Measurements from ENCODE around the gene HTN1.
"Not testable (repeated sequence)": the region's sequence is repeated elsewhere in the genome, so short reads cannot be mapped to it uniquely, and the experiment has no call there.

The HTN1 gene

DNA sequence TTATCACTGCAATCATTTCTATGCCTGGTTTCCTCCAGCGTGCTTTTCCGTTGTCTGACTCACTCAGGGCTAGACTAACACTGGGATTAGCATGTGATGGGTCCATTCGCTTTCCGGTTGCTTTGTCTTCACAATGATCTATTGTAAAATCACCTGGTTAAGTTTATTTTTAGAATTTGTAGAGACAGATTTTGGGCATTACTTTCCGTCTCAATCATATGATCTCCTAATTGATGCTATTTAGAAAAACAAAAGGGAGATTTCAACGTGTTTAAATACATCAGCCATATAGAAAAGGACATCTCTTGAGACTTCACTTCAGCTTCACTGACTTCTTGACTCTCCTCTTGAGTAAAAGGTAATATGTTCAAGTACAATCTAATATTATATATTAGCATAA lies at the start of gene HTN1:
HTN1 (plus strand) TSS at position 301 of the 400 bp plus-strand sequence. CDS start 2,639 bp downstream, outside the sequence.
- not testable (repeated sequence) for DNase-seq (ENCODE audit: low read depth, low spot score)

DNA sequence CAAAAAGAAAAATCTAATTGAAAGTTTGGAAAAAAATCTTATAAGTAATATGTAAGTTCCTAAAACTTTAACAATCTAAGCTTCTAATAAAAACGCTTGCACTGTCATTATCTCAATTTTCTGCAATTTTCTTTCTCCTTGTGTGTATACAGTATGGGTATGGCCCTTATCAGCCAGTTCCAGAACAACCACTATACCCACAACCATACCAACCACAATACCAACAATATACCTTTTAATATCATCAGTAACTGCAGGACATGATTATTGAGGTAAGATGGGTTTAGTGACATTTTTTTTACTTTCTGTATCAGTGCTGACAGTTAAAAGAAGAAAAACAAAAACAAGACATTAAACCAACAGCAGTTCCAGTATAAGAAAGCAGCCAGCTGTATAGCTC lies 49.5 kb upstream of the HTN1 start:
- DNase-seq (ENCODE audit: low read depth, low spot score) = no peak

DNA sequence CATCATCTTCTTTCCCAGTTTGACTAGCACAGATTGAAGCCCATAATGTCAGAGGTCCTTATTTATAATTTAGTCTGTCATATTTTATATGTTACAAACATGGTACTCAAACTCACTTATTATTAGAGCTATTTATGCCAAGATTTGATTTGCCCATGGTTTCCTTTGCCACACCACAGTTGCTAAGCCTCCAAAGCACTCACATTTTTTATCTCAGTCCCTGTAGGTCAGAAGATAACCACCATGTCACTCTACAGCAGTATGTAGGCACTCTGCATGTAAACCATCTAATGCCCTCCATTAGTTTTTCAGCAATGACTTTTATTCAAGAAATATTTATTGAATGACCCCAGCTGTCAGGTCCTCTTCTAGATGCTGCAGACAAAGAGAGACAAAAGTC lies 47.7 kb upstream of the HTN1 start:
- no peak for DNase-seq (ENCODE audit: low read depth, low spot score)

DNA sequence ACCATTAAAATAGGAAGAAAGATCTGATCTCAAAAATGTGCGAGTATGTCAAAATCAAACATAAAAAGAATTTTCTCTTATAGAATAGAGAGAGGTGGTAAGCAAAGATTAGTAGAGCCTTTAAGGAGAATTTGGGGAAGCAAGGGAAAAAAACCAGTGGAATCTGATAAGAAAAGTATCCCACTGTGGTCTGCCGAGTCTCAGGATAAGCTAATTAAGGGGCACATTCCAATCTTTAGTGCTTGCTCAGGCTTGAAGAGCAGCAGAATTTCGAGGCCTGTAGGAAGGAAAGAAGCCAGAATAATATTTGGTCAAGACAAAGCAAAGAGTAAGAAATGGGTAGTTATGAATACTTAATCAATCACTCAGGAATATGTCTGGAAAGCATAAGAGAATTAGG lies 41.5 kb upstream of the HTN1 start:
- no peak for DNase-seq (ENCODE audit: low read depth, low spot score)

DNA sequence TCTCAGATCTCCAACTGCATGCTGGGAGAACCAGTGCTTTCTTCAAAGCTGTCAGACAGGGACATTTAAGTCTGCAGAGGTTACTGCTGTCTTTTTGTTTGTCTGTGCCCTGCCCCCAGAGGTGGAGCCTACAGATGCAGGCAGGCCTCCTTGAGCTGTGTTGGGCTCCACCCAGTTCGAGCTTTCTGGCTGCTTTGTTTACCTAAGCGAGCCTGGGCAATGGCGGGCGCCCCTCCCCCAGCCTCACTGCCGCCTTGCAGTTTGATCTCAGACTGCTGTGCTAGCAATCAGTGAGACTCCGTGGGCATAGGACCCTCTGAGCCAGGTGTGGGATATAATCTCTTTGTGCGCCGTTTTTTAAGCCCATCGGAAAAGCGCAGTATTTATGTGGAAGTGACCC lies 31.2 kb upstream of the HTN1 start:
- not testable (repeated sequence) for DNase-seq (ENCODE audit: low read depth, low spot score)

DNA sequence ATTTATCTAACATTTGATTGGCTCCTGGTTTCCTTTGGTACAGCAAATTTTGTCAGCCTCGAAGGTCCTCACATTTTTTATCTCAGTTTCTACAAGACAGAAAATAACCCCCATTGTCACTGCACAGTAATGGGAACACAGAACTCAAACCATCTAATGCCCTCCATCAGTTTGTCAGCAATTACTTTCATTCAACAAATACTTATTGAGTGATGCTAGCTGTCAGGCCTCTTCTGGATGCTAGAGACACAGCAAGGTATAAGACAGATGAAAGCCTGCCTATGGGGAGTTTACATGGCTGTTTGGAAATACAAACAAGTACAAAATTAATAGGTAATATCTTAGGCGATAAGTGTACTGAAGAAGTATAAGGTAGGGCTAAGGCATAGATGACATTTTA lies 27.0 kb upstream of the HTN1 start:
- no peak for DNase-seq (ENCODE audit: low read depth, low spot score)

DNA sequence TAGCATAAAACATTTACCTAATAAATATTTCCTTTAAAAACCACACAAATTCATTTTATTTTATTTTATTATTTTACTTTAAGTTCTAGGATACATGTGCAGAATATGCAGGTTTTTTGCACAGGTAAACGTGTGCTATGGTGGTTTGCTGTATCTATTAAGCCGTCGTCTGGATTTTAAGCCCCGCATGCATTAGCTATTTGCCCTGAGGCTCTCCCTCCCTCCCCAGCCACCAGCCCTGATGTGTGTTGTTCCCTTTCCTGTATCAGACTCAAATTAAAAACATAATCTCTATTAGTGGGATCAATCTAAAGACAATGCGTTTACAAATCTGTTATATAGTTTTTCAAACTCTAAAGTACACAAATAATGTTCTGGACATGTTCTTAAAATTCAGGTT lies 23.2 kb upstream of the HTN1 start:
- DNase-seq (ENCODE audit: low read depth, low spot score) = no peak

DNA sequence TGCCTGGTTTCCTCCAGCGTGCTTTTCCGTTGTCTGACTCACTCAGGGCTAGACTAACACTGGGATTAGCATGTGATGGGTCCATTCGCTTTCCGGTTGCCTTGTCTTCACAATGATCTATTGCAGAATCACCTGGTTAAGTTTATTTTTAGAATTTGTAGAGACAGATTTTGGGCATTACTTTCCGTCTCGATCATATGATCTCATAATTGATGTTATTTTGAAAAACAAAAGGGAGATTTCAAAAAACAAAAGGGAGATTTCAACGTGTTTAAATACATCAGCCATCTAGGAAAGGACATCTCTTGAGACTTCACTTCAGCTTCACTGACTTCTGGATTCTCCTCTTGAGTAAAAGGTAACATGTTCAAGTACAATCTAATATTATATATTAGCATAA lies 22.1 kb upstream of the HTN1 start, which contains the start of gene HTN3:
HTN3 (plus strand) TSS at position 301 of the 400 bp plus-strand sequence. CDS start 2,282 bp downstream, outside the sequence.
- not testable (repeated sequence) for DNase-seq (ENCODE audit: low read depth, low spot score)

DNA sequence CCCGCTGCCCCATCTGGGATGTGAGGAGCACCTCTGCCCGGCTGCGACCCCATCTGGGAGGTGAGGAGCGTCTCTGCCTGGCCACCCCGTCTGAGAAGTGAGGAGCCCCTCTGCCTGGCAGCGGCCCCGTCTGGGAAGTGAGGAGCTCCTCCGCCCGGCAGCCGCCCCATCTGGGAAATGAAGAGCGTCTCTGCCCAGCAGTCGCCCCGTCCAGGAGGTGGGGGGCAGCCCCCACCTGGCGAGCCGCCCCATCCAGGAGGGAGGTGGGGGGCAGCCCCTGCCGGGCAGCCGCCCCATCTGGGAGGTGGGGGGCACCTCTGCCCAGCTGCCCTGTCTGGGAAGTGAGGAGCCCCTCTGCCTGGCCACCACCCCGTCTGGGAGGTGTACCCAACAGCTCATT lies 12.7 kb upstream of the HTN1 start:
- DNase-seq (ENCODE audit: low read depth, low spot score) = not testable (repeated sequence)

DNA sequence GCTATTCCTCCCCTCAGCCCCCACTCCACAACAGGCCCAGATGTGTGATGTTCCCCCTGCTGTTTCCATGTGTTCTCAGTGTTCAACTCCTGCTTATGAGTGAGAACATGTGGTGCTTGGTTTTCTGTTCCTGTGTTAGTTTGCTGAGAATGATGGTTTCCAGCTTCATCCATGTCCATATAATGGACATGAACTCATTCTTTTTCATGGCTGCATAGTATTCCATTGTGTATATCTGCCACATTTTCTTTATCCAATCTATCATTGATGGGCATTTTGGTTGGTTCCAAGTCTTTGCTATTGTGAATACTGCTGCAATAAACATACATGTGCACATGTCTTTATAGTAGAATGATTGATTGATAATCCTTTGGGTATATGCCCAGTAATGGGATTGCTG lies 10.3 kb upstream of the HTN1 start:
- not testable (repeated sequence) for DNase-seq (ENCODE audit: low read depth, low spot score)

DNA sequence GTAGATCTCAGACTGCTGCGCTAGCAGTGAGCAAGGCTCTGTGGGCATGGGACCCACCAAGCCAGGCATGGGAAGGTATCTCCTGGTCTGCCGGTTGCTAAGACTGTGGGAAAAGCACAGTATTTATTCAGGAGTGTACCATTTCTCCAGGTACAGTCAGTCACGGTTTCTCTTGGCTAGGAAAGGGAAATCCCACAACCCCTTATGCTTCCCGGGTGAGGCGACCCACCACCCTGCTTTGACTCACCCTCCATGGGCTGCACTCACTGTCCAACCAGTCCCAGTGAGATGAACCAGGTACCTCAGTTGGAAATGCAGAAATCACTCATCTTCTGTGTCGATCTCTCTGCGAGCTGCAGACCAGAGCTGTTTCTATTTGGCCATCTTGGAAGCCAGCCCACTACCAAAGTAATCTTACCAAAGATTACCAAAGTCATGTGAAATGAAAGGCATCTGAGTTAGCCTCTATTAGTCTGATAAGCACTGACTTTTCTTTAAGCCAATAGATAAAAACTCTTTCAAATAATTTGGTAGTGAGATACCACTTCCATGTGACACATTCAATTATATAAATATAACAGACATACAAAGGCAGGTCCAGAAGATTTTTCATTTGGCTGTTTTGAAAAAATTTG lies 8.5 kb upstream of the HTN1 start:
- DNase-seq (ENCODE audit: low read depth, low spot score) = no peak

DNA sequence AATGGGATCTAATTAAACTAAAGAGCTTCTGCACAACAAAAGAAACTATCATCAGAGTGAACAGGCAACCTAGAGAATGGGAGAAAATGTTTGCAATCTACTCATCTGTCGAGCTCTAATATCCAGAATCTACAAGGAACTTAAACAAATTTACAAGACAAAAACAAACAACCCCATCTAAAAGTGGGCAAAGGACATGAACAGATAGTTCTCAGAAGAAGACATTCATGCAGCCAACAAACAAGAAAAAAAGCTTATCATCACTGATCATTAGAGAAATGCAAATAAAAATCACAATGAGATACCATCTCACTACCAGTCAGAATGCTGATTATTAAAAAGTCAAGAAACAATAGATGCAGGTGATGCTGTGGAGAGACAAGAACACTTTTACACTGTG lies 6.3 kb downstream of the HTN1 start:
- DNase-seq (ENCODE audit: low read depth, low spot score) = not testable (repeated sequence)

DNA sequence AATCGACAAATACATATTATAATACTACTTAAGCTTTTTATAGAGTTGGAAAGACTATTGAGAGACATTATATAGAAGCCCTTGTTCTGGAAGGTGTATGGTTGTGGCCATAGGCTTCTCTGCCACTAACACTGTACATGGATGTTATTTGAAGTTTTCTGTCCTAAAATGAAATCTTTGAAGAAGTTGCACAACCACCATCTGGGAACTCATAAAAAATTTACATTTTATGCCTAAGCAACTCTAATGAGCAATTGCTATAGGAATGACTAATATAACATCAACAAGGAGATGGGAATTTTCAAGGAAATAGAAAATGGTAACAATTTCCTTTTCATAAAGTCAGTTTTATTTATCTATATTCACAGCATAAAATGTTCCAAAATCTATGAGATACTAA lies 7.4 kb downstream of the HTN1 start:
- no peak for DNase-seq (ENCODE audit: low read depth, low spot score)

DNA sequence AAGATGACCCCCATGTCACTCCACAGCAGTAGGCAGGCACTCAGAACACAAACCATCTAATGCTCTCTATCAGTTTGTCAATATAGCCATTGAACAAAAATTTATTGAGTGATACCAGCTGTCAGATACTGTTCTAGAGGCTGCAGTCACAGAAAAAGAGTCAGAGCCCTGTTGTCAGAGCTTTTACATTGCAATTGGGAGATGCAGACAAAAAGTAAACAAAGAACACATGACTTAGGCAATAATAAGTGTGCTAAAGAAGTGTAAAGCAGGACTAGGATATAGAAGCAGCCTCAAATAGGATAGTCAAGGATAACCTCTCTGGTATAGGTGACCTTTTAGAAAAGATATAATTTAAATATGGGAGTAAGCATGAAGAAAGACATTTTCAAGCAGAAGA lies 8.9 kb downstream of the HTN1 start:
- DNase-seq (ENCODE audit: low read depth, low spot score) = no peak

DNA sequence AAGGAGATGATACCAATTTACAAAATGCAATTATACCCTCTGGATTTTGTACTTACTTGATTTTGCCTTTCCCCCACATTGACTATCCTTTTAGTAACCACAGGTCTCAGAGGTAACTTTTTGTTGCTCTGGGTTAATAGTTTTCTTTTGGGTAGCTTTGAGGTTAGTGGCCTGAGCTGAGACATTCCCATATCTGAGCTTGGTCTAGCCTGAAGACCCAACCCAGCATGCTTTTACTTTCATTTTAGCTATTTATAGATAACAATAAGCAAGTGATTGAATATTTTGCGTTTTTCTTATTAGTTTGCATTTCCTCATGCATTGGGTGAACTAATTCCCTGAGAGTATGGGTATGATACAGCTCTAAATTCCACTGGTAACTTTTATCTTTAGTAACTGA lies 11.8 kb downstream of the HTN1 start:
- DNase-seq (ENCODE audit: low read depth, low spot score) = no peak

DNA sequence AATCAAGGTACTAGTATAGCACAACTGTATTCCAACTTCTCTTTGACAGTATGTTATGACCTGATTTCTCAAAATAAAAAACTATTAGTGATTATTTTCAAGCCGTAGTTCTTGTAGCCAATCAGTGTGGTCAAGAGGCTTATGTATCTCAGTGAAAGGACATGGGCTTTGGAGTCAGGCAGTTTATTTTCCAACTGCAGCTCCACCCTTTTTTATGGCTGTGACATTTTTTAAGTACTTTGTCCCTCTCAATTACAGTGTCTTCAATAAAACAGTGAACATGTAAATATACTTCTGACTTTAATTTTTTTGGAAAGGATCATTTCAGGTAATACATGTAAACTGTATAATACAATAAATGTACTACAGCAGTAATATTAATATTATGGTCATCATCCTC lies 30.0 kb downstream of the HTN1 start:
- DNase-seq (ENCODE audit: low read depth, low spot score) = no peak

DNA sequence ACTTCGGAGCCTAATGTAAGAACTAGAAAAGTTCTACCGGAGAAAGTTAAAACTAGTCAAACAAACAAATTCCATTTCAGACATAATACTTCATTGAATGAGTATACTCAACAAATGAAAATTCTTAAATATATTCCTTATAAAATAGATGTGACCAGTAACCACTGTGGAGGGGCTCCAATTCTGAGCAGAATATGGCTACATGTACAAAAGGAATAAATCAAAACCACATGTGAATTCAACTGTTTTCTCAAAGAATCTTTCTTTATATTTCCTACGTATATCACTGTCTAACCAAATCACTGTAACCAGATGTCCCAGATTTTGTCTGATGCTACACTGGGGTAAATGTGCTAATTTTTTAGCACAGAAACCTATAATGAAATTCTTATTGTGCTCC lies 49.0 kb downstream of the HTN1 start:
- no peak for DNase-seq (ENCODE audit: low read depth, low spot score)

All from smooth muscle cell of the brain vasculature (primary cell).